A549 (cell line): ENCODE measurements around the gene ATXN10. TPM values are rescaled to one million over a fixed set of nuclear protein-coding genes. Genes with fewer than 3 reads are reported as not detected.

Experiments
- ATAC-seq, 2 experiments: fragments of 200-7000 bp in 1 of 2; fragments of >200 bp in 1 of 2; cut with Nextera tagmentation in 1 of 2; cut with Tn5 transposase in 1 of 2; 3 replicates each; pipeline versions ENCODE4 v1.8.0 to v1.9.1; 2018 to 2020; ENCODE audit warnings: mild to moderate bottlenecking in 1 of 2, moderate library complexity in 1 of 2
- CTCF ChIA-PET: fragments of 300-600 bp; sonication (Branson Sonifier 250); formaldehyde crosslinking; extraction: SDS; loops from one replicate; lab custom pipeline; 2021; ENCODE audit warnings: antibody characterized with exemption, inconsistent platforms; lab: Yijun Ruan, JAX
- POLR2A ChIA-PET: fragments of 350-600 bp; formaldehyde crosslinking; extraction: SDS; loops from one replicate; lab custom pipeline; 2021; ENCODE audit warnings: antibody characterized with exemption, inconsistent platforms; lab: Yijun Ruan, JAX
- DNase-seq, 2 experiments: peaks; one replicate each; pipeline versions ENCODE4 v3.0.0 to v3.0.0-alpha.2; 2011 to 2016; ENCODE audit warnings: low read depth in 1 of 2, low spot score in 1 of 2
- FAIRE-seq: peaks from 2 replicates; lab custom pipeline; 2011; peaks lifted over from hg19 to GRCh38; lab: Jason Lieb, UNC
- H3K27ac ChIP-seq, 2 experiments: fragments of >200 bp; sonication (Bioruptor Twin); formaldehyde crosslinking; 3 replicates each; pipeline ENCODE4 v1.5.1; 2016 to 2017
- H3K4me1 ChIP-seq: fragments of >200 bp; sonication (Bioruptor Twin); formaldehyde crosslinking; 3 replicates; pipeline ENCODE4 v1.6.1; 2016
- H3K4me2 ChIP-seq: fragments of >200 bp; sonication (Bioruptor Twin); formaldehyde crosslinking; 3 replicates; pipeline ENCODE4 v1.6.1; 2016
- H3K4me3 ChIP-seq: fragments of >200 bp; sonication (Bioruptor Twin); formaldehyde crosslinking; 3 replicates; pipeline ENCODE4 v1.5.1; 2016
- H3K9me3 ChIP-seq: fragments of >200 bp; sonication (Bioruptor Twin); formaldehyde crosslinking; 3 replicates; pipeline ENCODE4 v1.6.1; 2016
- BHLHE40 ChIP-seq: IDR thresholded peaks from 2 replicates; pipeline ENCODE4 v1.6.1; 2012; ENCODE audit warnings: low read depth, low read length, inconsistent platforms
- CEBPB ChIP-seq, 2 experiments: fragments of >200 bp in 1 of 2; sonication (Bioruptor Twin) in 1 of 2; formaldehyde crosslinking in 1 of 2; IDR thresholded peaks; 2 replicates each; pipeline ENCODE4 v1.6.1; 2012 to 2016
- EHF ChIP-seq: fragments of 250-450 bp; sonication (Bioruptor Pico); IDR thresholded peaks from 2 replicates; pipeline ENCODE4 v1.5.0; 2020; ENCODE audit warnings: mild to moderate bottlenecking
- FOXS1 ChIP-seq: fragments of 250-450 bp; sonication (Bioruptor Pico); IDR thresholded peaks from 2 replicates; pipeline ENCODE4 v1.5.0; 2020; ENCODE audit warnings: mild to moderate bottlenecking, moderate library complexity
- HOXB13 ChIP-seq: fragments of 250-450 bp; sonication (Bioruptor Pico); IDR thresholded peaks from 2 replicates; pipeline ENCODE4 v1.5.0; 2020; ENCODE audit warnings: low read depth, mild to moderate bottlenecking, moderate library complexity
- HOXB5 ChIP-seq: fragments of 250-450 bp; sonication (Bioruptor Pico); IDR thresholded peaks from 2 replicates; pipeline ENCODE4 v1.5.0; 2020; ENCODE audit warnings: mild to moderate bottlenecking, moderate library complexity
- NFE2L2 ChIP-seq: fragments of 150-350 bp; conservative IDR thresholded peaks from 2 replicates; pipeline ENCODE4 v1.6.1; 2014; ENCODE audit warnings: low read length
- NPAS2 ChIP-seq: fragments of 250-450 bp; sonication (Bioruptor Pico); IDR thresholded peaks from 2 replicates; pipeline ENCODE4 v1.8.0; 2022; ENCODE audit warnings: mild to moderate bottlenecking, moderate library complexity, borderline replicate concordance
- RCOR1 ChIP-seq: fragments of 150-350 bp; IDR thresholded peaks from 2 replicates; pipeline ENCODE4 v1.6.1; 2014; ENCODE audit warnings: antibody characterized with exemption, low read length, low read depth
- RNF2 ChIP-seq: fragments of 200-600 bp; sonication (generic); IDR thresholded peaks from 2 replicates; pipeline ENCODE4 v1.6.1; 2016; ENCODE audit warnings: low read depth, mild to moderate bottlenecking, antibody characterized with exemption, moderate library complexity, borderline replicate concordance
- SMC3 ChIP-seq: fragments of >200 bp; sonication (Bioruptor Twin); formaldehyde crosslinking; IDR thresholded peaks from 3 replicates; pipeline ENCODE4 v1.6.1; 2018; ENCODE audit warnings: inconsistent platforms
- TFCP2L1 ChIP-seq: fragments of 250-450 bp; sonication (Bioruptor Pico); IDR thresholded peaks from 2 replicates; pipeline ENCODE4 v1.5.0; 2021; ENCODE audit warnings: mild to moderate bottlenecking
- TP53 ChIP-seq: fragments of 250-450 bp; sonication (Bioruptor Pico); IDR thresholded peaks from 2 replicates; pipeline ENCODE4 v1.5.0; 2021; ENCODE audit warnings: mild to moderate bottlenecking, moderate library complexity
- USF2 ChIP-seq: fragments of 450-650 bp; IDR thresholded peaks from 2 replicates; pipeline ENCODE4 v1.6.1; 2014; ENCODE audit warnings: antibody characterized with exemption
- ZNF302 ChIP-seq: fragments of 250-450 bp; sonication (Bioruptor Pico); IDR thresholded peaks from 2 replicates; pipeline ENCODE4 v1.9.0; 2021; ENCODE audit warnings: inconsistent platforms, mild to moderate bottlenecking, moderate library complexity
- ZSCAN20 ChIP-seq: fragments of 250-450 bp; sonication (Bioruptor Pico); IDR thresholded peaks from 2 replicates; pipeline ENCODE4 v1.8.0; 2022; ENCODE audit warnings: mild to moderate bottlenecking, moderate library complexity
- WGBS: methylation state at CpG from one replicate; pipeline ENCODE4 v1.1.6; 2017; ENCODE audit errors: missing lambda C conversion rate; 5-methylcytosine and 5-hydroxymethylcytosine counted together
- polyA plus RNA-seq, 4 experiments: library from polyadenylated mRNA; depleted of rRNA in 3 of 4; stranded (reverse); fragments of >200 nt; fragmentation: RNase III in 1 of 4; extraction: RNeasy Plus Mini Kit Qiagen cat#74134 plus additional on column Dnase treatment in 1 of 4; gene quantifications; 2 replicates in 3 of 4; 3 replicates in 1 of 4; pipeline ENCODE4 v1.2.3, GENCODE V29; 2011 to 2017
- TF ChIP-seq, protein P1 (sequence below): fragments of 250-450 bp; sonication (Bioruptor Pico); IDR thresholded peaks from 2 replicates; pipeline ENCODE4 v1.5.0; 2021; ENCODE audit warnings: mild to moderate bottlenecking, moderate library complexity, borderline replicate concordance
- TF ChIP-seq, protein P2 (sequence below): fragments of 250-450 bp; sonication (Bioruptor Pico); IDR thresholded peaks from 2 replicates; pipeline ENCODE4 v1.5.0; 2020; ENCODE audit warnings: low read depth, mild to moderate bottlenecking, moderate library complexity

The ATXN10 gene
- polyA plus RNA-seq, 2 of the 4 experiments (the other 2 are of a cell fraction): 126 to 281 TPM

GRCh38 chr22:45645526-45646414 lies 25.9 kb upstream of the ATXN10 start (continued):
- TF ChIP-seq ZNF302 (CRISPR knock-in tag) (no peak), ZSCAN20 (CRISPR knock-in tag) (no peak), CEBPB (IDR thresholded peaks at IDR 0.05) (no peak), BHLHE40 (no peak), SMC3 (peak; percentile 94), HOXB13 (CRISPR knock-in tag) (peak; percentile 50; the same call in 1 of the 2 replicates), NFE2L2 (no peak), HOXB5 (CRISPR knock-in tag) (no peak), TFCP2L1 (CRISPR knock-in tag) (no peak), TP53 (CRISPR knock-in tag) (no peak), EHF (CRISPR knock-in tag) (peak; percentile 77; the same call in 1 of the 2 replicates), RCOR1 (no peak)
- TF ChIP-seq, protein P1, sequence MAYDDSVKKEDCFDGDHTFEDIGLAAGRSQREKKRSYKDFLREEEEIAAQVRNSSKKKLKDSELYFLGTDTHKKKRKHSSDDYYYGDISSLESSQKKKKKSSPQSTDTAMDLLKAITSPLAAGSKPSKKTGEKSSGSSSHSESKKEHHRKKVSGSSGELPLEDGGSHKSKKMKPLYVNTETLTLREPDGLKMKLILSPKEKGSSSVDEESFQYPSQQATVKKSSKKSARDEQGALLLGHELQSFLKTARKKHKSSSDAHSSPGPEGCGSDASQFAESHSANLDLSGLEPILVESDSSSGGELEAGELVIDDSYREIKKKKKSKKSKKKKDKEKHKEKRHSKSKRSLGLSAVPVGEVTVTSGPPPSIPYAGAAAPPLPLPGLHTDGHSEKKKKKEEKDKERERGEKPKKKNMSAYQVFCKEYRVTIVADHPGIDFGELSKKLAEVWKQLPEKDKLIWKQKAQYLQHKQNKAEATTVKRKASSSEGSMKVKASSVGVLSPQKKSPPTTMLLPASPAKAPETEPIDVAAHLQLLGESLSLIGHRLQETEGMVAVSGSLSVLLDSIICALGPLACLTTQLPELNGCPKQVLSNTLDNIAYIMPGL (CRISPR knock-in tag): no peak
- TF ChIP-seq, protein P2, sequence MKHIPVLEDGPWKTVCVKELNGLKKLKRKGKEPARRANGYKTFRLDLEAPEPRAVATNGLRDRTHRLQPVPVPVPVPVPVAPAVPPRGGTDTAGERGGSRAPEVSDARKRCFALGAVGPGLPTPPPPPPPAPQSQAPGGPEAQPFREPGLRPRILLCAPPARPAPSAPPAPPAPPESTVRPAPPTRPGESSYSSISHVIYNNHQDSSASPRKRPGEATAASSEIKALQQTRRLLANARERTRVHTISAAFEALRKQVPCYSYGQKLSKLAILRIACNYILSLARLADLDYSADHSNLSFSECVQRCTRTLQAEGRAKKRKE (CRISPR knock-in tag): 0 out of 2 replicates have a peak, but pooled peaks have one; percentile 27

- CTCF ChIA-PET: interaction anchor here (0.9 to 3.7 kb wide), 8 partner anchors 10 to 217 kb away, joined by 3 to 23 read pairs (median 6); no protein-coding TSS in a partner anchor
- no peak for TF ChIP-seq TFCP2L1 (CRISPR knock-in tag)
- no peak for TF ChIP-seq FOXS1
- TF ChIP-seq USF2: no peak
- TF ChIP-seq NPAS2 (CRISPR knock-in tag): no peak
- no peak for TF ChIP-seq RNF2
These were observed 24.0 kb upstream of the ATXN10 start for GRCh38 chr22:45647532-45648225.

More at GRCh38 chr22:45647532-45648225, 24.0 kb upstream of the ATXN10 start:
- DNase-seq (no peak), ATAC-seq (no peak), FAIRE-seq (no peak)
- POLR2A ChIA-PET: no interaction called here
- Histone ChIP-seq H3K27ac (peak overlapping the region; percentile 99 to 100), H3K4me2 (no peak overlapping the region), H3K9me3 (no peaks in the 10 kb centered on the region), H3K4me3 (no peak overlapping the region), H3K4me1 (peaks cover 32% of the 10 kb centered on the region)
- WGBS: 95% methylated on average over 15 of the region's 18 CpGs
